Measurements from ENCODE around the gene KIAA0408. TPM values are rescaled to one million over a fixed set of nuclear protein-coding genes. Genes with fewer than 3 reads are reported as not detected.

KIAA0408 gene
- total RNA-seq, 6 experiments from 2014 or later: 1.4 to 3.5 (median 2.3) TPM

DNA sequence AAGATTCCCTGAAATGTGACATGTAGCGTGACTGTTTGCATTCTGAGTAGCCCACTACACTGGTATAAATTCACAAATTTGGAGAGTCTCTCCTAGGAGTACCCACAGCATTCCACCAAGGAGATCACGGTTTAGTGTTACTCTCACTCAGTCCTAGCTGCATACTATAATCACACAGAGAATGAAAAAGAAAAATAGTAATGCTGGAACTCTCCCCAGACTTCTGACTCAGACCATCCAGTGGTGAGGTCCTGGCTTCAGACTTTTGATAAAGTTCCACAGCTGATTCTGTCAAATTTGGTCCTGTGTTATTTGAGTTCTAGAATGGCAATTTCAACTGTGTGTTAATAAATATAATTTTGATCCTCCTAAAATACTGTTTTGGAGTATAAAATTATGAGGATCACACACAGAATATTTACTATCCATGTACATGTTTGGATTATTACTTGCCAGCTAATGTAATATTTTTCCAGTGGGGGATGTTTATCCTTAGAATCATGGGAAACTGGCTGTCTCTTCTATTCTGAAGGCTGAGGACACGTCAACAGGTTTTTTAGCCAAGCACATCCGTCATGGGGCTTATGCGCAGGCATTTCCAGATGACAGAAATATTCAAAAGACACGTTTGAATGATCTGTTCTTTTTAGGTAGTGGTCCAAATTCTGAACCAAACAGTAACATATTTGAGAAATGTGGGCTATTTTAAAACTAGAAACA lies 5.1 kb upstream of the KIAA0408 start:
- no peaks in the 10 kb centered on the region for H3K36me3 Mint-ChIP-seq (ENCODE audit: low read depth)
- peak overlapping the region; percentile 29; the same call in 1 of the 2 replicates for H3K4me3 Mint-ChIP-seq
- peak overlapping the region; percentile 61 for H3K27ac Mint-ChIP-seq
- DNase-seq: peak; percentile 76
- H3K27me3 Mint-ChIP-seq (ENCODE audit: insufficient read depth): no peaks in the 10 kb centered on the region
- no peaks in the 10 kb centered on the region for H3K9me3 Mint-ChIP-seq
- peaks cover 45% of the 10 kb centered on the region for H3K4me1 Mint-ChIP-seq (ENCODE audit: low read depth)
- TF ChIP-seq, protein P1, sequence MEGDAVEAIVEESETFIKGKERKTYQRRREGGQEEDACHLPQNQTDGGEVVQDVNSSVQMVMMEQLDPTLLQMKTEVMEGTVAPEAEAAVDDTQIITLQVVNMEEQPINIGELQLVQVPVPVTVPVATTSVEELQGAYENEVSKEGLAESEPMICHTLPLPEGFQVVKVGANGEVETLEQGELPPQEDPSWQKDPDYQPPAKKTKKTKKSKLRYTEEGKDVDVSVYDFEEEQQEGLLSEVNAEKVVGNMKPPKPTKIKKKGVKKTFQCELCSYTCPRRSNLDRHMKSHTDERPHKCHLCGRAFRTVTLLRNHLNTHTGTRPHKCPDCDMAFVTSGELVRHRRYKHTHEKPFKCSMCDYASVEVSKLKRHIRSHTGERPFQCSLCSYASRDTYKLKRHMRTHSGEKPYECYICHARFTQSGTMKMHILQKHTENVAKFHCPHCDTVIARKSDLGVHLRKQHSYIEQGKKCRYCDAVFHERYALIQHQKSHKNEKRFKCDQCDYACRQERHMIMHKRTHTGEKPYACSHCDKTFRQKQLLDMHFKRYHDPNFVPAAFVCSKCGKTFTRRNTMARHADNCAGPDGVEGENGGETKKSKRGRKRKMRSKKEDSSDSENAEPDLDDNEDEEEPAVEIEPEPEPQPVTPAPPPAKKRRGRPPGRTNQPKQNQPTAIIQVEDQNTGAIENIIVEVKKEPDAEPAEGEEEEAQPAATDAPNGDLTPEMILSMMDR (IDR thresholded peaks at IDR 0.05): no peak

DNA sequence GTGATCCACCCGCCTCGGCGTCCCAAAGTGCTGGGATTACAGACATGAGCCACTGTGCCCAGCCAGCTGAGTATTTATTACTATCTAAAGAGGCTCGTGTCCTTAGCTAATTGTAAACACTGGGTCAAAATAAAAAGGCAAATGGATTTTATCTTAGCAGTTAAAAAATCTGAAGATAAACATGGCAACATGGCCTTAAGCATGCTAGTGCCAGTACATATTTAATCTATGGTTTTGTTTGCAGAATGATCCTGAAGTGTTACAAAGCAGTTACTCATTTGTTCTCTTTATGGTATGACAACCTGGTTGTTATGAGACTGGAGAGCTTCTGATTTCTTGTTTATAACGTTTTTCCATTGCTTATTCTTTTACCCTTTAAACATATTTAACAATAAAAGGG lies 3.9 kb upstream of the KIAA0408 start:
- Mint-ChIP-seq H3K9me3 (no peaks in the 10 kb centered on the region), H3K4me1 (ENCODE audit: low read depth) (peaks cover 52% of the 10 kb centered on the region), H3K4me3 (no peak overlapping the region), H3K36me3 (ENCODE audit: low read depth) (no peaks in the 10 kb centered on the region), H3K27me3 (ENCODE audit: insufficient read depth) (no peaks in the 10 kb centered on the region), H3K27ac (0 out of 2 replicates have a peak overlapping the region, but pooled peaks have one; percentile 61)
- TF ChIP-seq, protein P1 (IDR thresholded peaks at IDR 0.05): no peak
- DNase-seq: no peak

DNA sequence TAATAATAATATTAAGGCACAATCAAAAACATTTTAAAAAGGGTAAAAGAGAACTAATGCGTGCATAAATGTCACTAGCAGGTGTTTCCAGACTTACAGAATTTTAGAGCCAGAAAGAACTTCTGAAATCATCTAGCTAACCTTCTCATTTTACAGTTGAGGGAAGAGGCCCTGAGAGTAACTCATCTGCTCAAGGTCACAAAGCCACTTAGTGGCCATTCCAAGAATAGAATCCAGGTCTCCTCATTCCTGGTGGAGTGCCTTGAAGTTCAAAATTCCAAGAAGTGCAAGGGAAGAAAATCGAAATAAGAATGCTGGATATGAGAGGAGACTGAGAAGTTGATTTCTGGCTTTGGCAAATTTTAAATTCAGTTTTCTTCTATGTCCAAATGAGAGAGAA lies 3.2 kb upstream of the KIAA0408 start:
- Mint-ChIP-seq H3K4me3 (no peak overlapping the region), H3K27me3 (ENCODE audit: insufficient read depth) (no peaks in the 10 kb centered on the region), H3K36me3 (ENCODE audit: low read depth) (no peaks in the 10 kb centered on the region), H3K9me3 (no peaks in the 10 kb centered on the region), H3K27ac (no peak overlapping the region), H3K4me1 (ENCODE audit: low read depth) (peaks cover 59% of the 10 kb centered on the region)
- TF ChIP-seq, protein P1 (IDR thresholded peaks at IDR 0.05): peak; percentile 42
- DNase-seq: no peak

DNA sequence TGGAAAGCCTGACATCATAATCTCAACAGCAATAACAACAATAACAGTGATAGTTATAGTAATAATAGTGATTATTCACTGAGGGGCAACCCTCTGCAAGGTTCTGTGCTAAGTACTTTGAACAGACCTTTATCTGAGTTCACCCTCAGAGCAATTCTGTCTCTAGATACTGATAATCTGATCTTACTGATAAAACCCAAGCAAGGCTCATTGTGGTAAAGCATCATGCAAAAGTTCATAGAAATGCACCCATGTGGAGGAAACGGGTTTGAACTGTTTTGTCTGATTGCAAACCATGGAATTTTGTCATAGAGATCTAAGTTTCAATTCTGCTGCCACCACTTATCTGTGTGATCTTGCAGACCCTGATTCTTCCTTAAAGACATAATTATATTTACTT lies 1.3 kb upstream of the KIAA0408 start:
- Mint-ChIP-seq H3K27me3 (ENCODE audit: insufficient read depth) (no peaks in the 10 kb centered on the region), H3K36me3 (ENCODE audit: low read depth) (no peaks in the 10 kb centered on the region), H3K27ac (no peak overlapping the region), H3K4me3 (no peak overlapping the region), H3K9me3 (no peaks in the 10 kb centered on the region), H3K4me1 (ENCODE audit: low read depth) (peaks cover 64% of the 10 kb centered on the region)
- DNase-seq: no peak
- TF ChIP-seq, protein P1 (IDR thresholded peaks at IDR 0.05): no peak

DNA sequence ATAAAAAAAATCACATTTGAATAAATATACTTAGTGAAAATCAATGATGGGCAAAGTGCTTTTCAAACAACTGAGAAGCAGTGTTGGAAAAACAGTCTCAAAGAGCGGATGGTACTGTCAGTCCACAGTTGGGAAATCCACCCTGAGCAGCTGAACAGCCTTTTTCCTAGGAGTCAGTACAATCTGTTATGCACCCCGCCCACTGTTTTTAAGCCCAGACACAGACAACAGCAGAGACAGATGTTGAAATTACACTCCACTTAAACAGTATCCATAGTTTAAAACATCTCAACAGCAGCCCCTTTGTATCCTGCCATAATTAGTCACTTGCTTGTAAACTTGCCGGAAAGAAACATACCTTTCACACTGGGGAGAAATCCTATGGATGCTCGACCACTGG lies 372 bp downstream of the KIAA0408 start:
- Mint-ChIP-seq H3K9me3 (no peaks in the 10 kb centered on the region), H3K4me1 (ENCODE audit: low read depth) (peaks cover 53% of the 10 kb centered on the region), H3K4me3 (peak overlapping the region; percentile 78), H3K27me3 (ENCODE audit: insufficient read depth) (no peaks in the 10 kb centered on the region), H3K36me3 (ENCODE audit: low read depth) (no peaks in the 10 kb centered on the region), H3K27ac (peak overlapping the region; percentile 25)
- DNase-seq: no peak
- TF ChIP-seq, protein P1 (IDR thresholded peaks at IDR 0.05): no peak

Measured in HFFc6 (cell line).